OCI-LY7 (cell line): ENCODE data around the gene FAAH2. TPM values are rescaled to one million over a fixed set of nuclear protein-coding genes. Genes with fewer than 3 reads are reported as not detected.

Experiments
- BruUV-seq: library from RNA; stranded (reverse); fragments of 400-500 nt; replicated peaks from 2 replicates; lab custom pipeline; 2021; lab: Mats Ljungman, UMichigan
- CTCF ChIA-PET: fragments of 300-600 bp; sonication (Branson Sonifier 250); formaldehyde crosslinking; loops from one replicate; lab custom pipeline; 2022; ENCODE audit warnings: antibody characterized with exemption; ENCODE audit not compliant: unreplicated experiment; lab: Charles Lee
- POLR2A ChIA-PET: fragments of 300-600 bp; sonication (Branson Sonifier 250); formaldehyde crosslinking; loops from one replicate; lab custom pipeline; 2022; ENCODE audit warnings: antibody characterized with exemption; lab: Charles Lee
- DNase-seq: peaks from one replicate; pipeline ENCODE4 v3.0.0-alpha.2; 2015; ENCODE audit warnings: low spot score
- H2AFZ ChIP-seq: fragments of 200-600 bp; sonication (generic), shearing (Covaris generic); 2 replicates; pipeline ENCODE4 v1.6.1; 2014; ENCODE audit warnings: mild to moderate bottlenecking, antibody characterized with exemption, low read length, moderate library complexity
- H3K27ac ChIP-seq: fragments of 200-600 bp; sonication (generic); 2 replicates; pipeline ENCODE4 v1.5.1; 2014; ENCODE audit warnings: mixed run types, low read depth, mild to moderate bottlenecking, moderate library complexity, low read length, inconsistent platforms; ENCODE audit not compliant: poor library complexity, severe bottlenecking
- H3K36me3 ChIP-seq: fragments of 200-600 bp; sonication (generic); 2 replicates; pipeline ENCODE4 v1.6.1; 2014; ENCODE audit warnings: mild to moderate bottlenecking, antibody characterized with exemption, low read length, moderate library complexity, mixed read lengths; ENCODE audit not compliant: insufficient read depth
- H3K4me1 ChIP-seq: fragments of 200-600 bp; sonication (generic); 2 replicates; pipeline ENCODE4 v1.5.1; 2014; ENCODE audit warnings: mild to moderate bottlenecking, low read length; ENCODE audit not compliant: insufficient read depth, poor library complexity, severe bottlenecking
- H3K4me2 ChIP-seq: fragments of 200-600 bp; sonication (generic); 2 replicates; pipeline ENCODE4 v1.6.1; 2014; ENCODE audit warnings: mild to moderate bottlenecking, low read length
- H3K4me3 ChIP-seq: fragments of 200-600 bp; sonication (generic); 2 replicates; pipeline ENCODE4 v1.5.1; 2014; ENCODE audit warnings: mild to moderate bottlenecking, low read depth, low read length; ENCODE audit not compliant: poor library complexity, severe bottlenecking
- H3K79me2 ChIP-seq: fragments of 200-600 bp; sonication (generic); 2 replicates; pipeline ENCODE4 v1.6.1; 2016; ENCODE audit warnings: low read depth, mild to moderate bottlenecking, low read length, moderate library complexity, mixed read lengths; ENCODE audit not compliant: insufficient read depth
- H3K9me2 ChIP-seq: fragments of 200-600 bp; sonication (generic); 2 replicates; pipeline ENCODE4 v1.6.1; 2016; ENCODE audit warnings: mild to moderate bottlenecking, low read length, mixed read lengths; ENCODE audit not compliant: insufficient read depth
- H3K9me3 ChIP-seq: fragments of 200-600 bp; sonication (generic); 2 replicates; pipeline ENCODE4 v1.6.1; 2014; ENCODE audit warnings: mild to moderate bottlenecking, mixed run types, low read length, mixed read lengths
- H4K20me1 ChIP-seq: fragments of 200-600 bp; sonication (generic); 2 replicates; pipeline ENCODE4 v1.6.1; 2014; ENCODE audit warnings: mild to moderate bottlenecking, antibody characterized with exemption, low read length, moderate library complexity, mixed read lengths; ENCODE audit not compliant: insufficient read depth
- CTCF ChIP-seq: fragments of 200-600 bp; sonication (generic); conservative IDR thresholded peaks from 2 replicates; pipeline ENCODE4 v1.5.1; 2014; ENCODE audit warnings: mild to moderate bottlenecking, antibody characterized with exemption, low read length, moderate library complexity, mixed read lengths
- EZH2phosphoT487 ChIP-seq: fragments of 200-600 bp; sonication (generic); IDR thresholded peaks from 2 replicates; pipeline ENCODE4 v1.6.1; 2018; ENCODE audit warnings: low read depth, borderline replicate concordance, mild to moderate bottlenecking, mixed run types, antibody characterized with exemption, low read length, moderate library complexity, mixed read lengths
- intact Hi-C: fragments of 100-400 bp; cut with micrococcal nuclease; formaldehyde crosslinking; loops from one replicate; pipeline ENCODE4 v1.10.0; 2022; ENCODE audit not compliant: unreplicated experiment
- total RNA-seq, 2 experiments: library from RNA; depleted of rRNA in 1 of 2; stranded (reverse); fragments of >200 nt in 1 of 2; shearing (Covaris generic) in 1 of 2; gene quantifications; 2 replicates each; pipeline ENCODE4 v1.2.3, GENCODE V29; 2014 to 2022

FAAH2 gene
- total RNA-seq, 2 experiments from 2014 or later = 1.3 to 6.3 TPM

- CTCF ChIA-PET = no interaction called here
- no peaks in the 10 kb centered on the region for H3K4me1 ChIP-seq
Measured at GRCh38 chrX:57364145-57364544, 77.6 kb downstream of the FAAH2 start.

GRCh38 chrX:57366430-57366829 is 79.9 kb downstream of the FAAH2 start:
- intact Hi-C loops = no loop called here
- Histone ChIP-seq H3K9me2 (no peaks in the 10 kb centered on the region), H4K20me1 (no peaks in the 10 kb centered on the region), H3K79me2 (no peaks in the 10 kb centered on the region), H3K9me3 (no peaks in the 10 kb centered on the region), H3K27ac (no peak overlapping the region), H3K4me3 (no peak overlapping the region), H3K4me1 (no peaks in the 10 kb centered on the region), H2AFZ (no peak overlapping the region), H3K36me3 (no peaks in the 10 kb centered on the region), H3K4me2 (no peak overlapping the region)
- DNase-seq = no peak
- no peak for TF ChIP-seq CTCF
- TF ChIP-seq EZH2phosphoT487 = no peak
- ChIA-PET CTCF (no interaction called here), POLR2A (no interaction called here)
- BruUV-seq = no TSS peak

More at GRCh38 chrX:57364145-57364544, 77.6 kb downstream of the FAAH2 start:
- Histone ChIP-seq H3K4me2 (no peak overlapping the region), H3K4me3 (no peak overlapping the region), H4K20me1 (no peaks in the 10 kb centered on the region), H3K9me3 (no peaks in the 10 kb centered on the region), H3K27ac (no peak overlapping the region), H2AFZ (no peak overlapping the region), H3K9me2 (no peaks in the 10 kb centered on the region), H3K79me2 (no peaks in the 10 kb centered on the region), H3K36me3 (no peaks in the 10 kb centered on the region)
- no peak for TF ChIP-seq EZH2phosphoT487
- no peak for TF ChIP-seq CTCF
- BruUV-seq = no TSS peak
- intact Hi-C loops = no loop called here
- no peak for DNase-seq
- POLR2A ChIA-PET = no interaction called here

GRCh38 chrX:57367649-57368048 is 81.1 kb downstream of the FAAH2 start:
- Histone ChIP-seq H3K79me2 (no peaks in the 10 kb centered on the region), H3K36me3 (no peaks in the 10 kb centered on the region), H3K4me1 (no peaks in the 10 kb centered on the region), H3K27ac (no peak overlapping the region), H2AFZ (no peak overlapping the region), H3K9me3 (no peaks in the 10 kb centered on the region), H4K20me1 (no peaks in the 10 kb centered on the region), H3K9me2 (no peaks in the 10 kb centered on the region), H3K4me3 (no peak overlapping the region), H3K4me2 (no peak overlapping the region)
- TF ChIP-seq EZH2phosphoT487 = no peak
- TF ChIP-seq CTCF = no peak
- no peak for DNase-seq
- POLR2A ChIA-PET = no interaction called here
- intact Hi-C loops = no loop called here
- no TSS peak for BruUV-seq
- CTCF ChIA-PET = no interaction called here
